ENCODE measurements around the gene TBC1D24.
"Not testable (repeated sequence)": the region's sequence is repeated elsewhere in the genome, so short reads cannot be mapped to it uniquely, and the experiment has no call there.

TBC1D24 gene

DNA sequence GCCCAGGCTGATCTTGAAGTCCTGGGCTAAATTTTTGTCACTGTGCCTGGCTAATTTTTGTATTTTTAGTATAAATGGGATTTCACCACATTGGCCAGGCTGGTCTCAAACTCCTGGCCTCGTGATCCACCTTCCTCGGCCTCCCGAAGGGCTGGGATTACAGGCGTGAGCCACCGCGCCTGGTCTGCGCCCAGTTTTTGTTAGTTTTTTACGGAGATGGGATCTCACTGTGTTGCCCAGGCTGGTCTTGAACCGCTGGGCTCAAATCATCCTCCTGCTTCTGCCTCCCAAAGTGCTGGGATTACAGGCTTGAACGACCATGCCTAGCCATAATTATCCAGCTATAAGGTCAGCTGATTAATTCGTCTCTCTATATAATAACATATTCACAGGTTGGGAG lies 59.0 kb downstream of the TBC1D24 start:
- DNase-seq, result no peak

DNA sequence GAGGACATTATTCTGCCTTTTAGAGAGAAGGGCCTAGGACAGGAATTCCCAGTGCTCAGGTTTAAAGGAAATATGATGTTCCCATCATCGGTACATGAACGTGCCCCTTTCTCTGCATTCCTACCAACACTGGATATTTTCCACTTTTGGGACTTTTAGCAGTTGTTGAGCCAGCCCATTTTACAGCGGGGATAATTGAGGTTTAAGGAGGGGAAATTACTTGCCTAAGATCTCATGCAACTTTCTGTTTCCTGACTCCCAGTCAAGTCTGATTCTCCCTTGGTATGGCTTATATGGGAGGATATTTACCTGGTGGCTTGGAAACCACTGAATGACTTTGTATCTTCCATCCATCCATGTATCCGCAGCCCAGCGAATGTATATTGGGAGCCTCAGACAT lies 59.4 kb downstream of the TBC1D24 start:
- not testable (repeated sequence) for DNase-seq

DNA sequence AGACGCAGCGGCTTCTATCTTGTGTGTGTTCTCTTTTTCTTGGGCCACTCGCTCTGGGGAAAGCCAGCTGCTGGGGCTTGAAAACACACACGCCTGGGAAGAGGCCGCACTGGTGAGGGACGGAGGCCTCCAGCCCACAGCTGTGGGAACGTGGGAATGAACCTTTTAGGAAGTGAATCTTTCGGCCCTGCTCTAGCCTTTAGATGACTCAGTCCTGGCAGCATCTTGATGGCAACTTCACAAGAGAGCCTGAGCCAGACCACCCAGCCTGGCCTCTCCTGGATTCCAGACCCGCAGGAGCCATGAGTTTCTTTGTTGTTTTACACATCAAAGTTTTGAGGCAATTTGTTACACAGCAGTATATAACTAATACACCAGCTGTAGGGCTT lies 60.7 kb downstream of the TBC1D24 start:
- no peak for DNase-seq

DNA sequence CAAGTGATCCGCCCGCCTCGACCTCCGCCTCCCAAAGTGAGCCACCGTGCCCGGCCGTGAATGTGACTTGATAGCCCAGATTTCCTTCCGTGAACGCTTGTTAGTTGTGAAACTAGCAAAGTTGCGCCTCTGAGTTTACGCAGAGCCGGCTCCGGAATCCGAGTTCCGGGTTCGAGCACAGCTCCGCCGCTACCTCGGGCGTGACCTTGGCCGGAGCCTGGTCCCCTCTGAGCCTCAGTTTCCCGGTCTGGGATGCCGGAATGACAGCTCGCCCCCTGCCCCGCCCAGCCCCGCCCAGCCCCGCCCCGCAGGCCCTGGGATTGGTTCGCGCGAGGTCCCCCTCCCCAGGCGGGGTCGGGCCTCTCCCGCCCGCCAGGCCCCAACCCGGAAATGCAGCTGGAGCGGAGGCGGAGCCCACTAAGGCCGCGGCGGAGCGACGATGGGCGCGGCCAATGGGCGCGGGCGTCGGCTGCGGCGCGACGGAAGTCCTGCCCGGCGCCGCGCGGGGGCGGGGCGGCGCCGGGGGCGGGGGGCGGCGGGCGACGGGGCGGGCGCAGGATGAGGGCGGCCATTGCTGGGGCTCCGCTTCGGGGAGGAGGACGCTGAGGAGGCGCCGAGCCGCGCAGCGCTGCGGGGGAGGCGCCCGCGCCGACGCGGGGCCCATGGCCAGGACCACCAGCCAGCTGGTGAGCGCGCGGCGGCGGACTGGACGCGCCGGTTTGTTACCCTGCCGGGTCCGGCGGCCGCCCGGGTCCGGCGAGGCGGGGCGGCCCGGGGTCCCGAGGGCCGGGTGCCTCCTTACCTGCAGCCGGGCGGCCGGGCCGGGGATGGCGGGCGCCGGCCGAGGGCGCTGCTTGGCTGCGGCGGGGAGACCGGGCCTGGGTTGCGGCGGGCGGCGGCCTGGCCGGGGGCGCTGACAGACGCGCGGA lies 62.8 kb downstream of the TBC1D24 start, which contains the start of gene PDPK1:
PDPK1 (plus strand) TSS at position 571 of the 929 bp plus-strand sequence; CDS start at position 663, 92 bp downstream.
- peak; percentile 95 for DNase-seq

DNA sequence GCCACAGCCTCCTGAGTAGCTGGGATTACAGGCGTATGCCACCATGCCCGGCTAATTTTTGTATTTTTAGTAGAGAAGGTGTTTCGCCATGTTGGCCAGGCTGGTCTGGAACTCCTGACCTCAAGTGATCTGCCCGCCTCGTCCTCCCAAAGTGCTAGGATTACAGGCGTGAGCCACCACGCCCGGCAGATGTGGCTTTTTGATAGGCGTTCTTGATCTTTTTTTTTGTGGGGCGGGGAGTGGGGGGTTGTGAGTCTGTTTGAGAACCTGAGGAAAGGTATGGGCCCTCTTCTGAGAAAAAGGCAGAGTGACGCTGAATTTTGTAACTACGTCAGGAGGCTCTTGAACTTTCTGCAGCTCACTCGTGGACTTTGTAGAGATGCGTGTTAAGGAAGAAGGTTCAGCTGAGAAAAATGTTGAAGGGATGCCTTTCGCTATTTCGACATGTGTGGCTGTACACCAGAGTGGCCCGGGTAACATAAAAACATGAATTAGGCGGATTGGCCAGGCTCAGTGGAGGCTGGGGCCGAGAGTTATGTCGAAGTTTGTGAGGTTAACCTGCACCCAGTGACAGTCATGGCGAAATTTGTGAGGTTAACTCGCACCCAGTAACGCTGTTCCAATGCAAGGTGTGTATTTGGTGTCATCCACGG lies 64.4 kb downstream of the TBC1D24 start:
- not testable (repeated sequence) for DNase-seq

DNA sequence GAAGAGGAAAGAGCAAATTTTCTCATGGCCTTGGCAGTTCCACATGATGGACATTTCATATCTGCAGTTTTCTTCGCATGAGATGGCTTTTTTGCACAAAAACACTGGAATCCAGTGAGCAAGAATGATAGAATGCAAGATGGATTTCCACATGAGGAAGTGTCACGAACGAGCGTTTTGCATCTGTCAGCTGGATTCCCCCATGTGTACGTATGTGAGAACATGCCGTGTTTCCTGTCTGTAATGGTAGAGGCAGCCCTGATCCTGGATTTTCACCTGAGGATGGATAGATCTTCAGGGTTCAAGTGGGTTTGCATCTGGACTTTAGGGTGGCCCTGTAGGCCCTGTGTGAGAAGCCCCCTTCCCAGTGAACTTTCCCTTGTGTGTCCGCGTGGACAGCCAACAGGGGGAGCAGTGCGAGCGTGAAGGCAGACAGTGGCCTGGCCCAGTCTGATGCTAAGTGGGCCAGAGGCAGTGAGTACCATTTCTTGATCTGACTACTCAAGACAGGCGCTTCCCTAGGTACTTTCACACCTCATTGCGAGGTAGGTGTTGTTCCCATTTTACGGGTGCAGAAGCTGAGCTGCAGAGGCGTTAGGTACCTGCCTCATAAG lies 65.0 kb downstream of the TBC1D24 start:
- not testable (repeated sequence) for DNase-seq

DNA sequence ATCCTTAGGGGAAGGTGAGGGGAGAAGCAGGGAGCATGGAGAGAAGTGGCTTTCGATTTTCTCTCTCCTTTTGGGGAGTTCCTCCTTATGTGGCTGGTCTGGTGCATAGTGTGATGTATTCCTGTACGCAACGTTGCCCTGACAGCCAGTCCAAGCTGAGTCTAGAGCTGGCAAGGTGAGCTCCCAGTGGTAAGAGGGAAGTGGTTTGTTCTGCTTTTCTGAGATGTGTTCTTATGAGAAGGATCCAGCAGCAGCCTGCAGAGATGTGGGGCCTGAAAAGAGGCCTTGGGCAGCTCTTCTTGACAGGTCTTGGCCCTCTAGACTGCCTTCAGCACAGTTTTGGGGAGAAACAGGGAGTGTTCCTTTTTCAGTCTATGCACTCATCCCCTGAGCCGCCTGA lies 66.0 kb downstream of the TBC1D24 start:
- not testable (repeated sequence) for DNase-seq

DNA sequence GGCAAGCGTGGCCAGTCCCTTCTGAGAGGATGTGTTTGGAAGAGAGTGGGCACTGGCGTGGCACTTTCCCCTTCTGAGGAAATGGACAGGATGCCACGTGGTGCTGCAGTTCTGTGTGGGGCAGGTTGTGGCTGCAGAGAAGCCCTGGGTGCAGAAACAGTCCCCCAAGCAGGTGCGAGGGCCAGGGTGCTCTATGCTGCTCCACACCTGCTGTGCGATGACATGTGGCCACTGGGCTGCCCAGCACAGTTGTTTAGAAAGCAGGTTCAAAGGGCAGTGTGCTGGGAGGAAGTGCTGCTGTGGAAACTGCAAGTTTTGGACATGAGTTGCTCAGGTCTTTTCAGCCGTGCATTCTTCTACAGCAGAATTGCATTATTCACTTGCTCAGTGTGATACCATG lies 66.5 kb downstream of the TBC1D24 start:
- DNase-seq, result not testable (repeated sequence)

DNA sequence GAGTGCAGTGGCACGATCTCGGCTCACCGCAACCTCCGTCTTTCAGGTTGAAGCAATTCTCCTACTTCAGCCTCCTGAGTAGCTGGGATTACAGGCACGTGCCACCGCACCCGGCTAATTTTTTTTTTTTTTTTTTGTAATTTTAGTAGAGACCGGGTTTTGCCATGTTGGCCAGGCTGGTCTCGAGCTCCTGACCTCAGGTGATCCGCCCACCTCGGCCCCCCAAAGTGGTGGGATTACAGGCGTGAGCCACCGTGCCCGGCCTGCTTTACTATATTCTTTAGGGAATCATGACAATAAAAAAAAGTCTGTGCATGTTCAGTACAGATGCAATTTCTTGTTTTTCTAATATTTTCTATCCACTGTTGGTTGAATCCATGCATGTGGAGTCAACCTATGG lies 68.8 kb downstream of the TBC1D24 start:
- not testable (repeated sequence) for DNase-seq

DNA sequence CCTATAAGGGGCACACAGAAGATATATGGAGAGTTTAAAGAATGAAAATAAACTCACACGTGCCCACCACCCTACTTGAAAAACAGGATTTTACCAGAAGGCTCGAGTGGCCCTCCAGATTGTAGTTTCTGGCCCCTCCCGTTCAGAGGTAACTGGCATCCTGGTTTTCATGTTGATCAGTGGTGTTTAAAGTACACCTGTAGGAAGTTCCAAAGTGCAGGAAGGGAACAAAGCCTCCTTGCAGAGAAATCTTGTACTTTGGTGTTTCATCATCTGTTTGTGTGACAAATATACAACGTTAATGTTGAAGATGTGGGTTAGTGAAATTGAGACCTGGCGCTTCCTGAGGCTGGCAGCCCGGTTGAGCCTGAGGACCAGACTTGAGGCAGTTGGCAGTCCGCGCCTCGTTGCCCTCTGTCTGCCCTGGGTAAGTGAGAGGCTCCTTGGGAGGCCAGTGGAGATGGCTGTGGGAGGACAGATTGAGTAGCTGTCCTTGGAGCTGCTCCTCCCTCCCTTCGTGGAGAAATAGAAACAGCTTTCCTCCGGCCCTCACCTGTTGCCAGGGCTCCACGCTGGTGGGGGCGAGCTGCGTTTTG lies 75.5 kb downstream of the TBC1D24 start:
- not testable (repeated sequence) for DNase-seq

DNA sequence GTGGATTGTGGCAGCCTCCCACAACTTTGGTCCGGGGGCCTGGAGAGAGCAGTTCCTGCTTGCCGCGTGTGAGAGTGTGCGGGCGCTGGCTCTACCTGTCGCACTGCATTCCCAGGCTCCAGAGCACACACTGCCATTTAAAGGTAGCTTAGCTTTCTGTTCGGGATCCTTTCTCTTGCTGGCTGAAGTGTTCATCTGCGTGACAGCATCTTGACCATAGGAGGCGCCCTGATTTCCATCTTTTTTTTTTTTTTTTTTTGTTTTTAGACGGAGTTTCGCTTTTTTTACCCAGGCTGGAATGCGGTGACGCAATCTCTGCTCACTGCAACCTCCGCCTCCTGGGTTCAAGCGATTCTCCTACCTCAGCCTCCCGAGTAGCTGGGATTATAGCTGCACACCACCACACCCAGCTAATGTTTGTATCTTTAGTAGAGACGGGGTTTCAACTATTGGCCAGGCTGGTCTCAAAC lies 76.5 kb downstream of the TBC1D24 start:
- DNase-seq, result not testable (repeated sequence)

DNA sequence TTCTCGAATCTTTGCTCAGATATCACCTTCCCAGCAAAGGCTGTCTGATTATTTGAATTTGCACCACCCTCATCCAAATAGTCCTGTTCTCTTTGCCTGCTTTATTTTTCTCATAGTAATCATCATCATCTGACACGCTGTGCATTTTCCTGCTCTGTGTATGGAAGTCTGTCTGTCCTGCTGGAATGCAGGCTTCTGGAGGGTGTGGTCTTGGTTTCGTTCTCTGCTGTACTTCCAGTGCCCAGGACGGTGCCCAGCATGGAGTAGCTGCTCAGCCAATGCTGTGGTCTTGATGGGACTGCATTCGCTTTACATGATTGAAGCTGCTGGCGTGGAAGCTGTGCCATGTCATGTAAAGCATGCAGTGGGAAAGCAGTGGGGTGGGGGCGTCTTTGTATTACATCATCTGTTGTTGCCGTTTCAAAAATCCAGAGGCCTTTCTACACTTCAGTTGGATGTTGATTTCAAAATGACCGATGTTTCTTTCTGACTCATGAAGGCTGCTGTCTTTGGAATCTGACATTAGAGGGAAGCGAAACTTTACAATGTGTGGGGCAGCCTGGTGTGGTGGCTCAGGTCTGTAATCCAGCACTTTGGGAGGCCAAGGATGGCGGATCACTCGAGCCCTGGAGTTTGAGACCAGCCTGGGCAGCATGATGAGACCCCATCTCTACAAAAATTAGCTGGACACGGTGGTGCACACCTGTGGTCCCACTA lies 79.9 kb downstream of the TBC1D24 start:
- not testable (repeated sequence) for DNase-seq
